ENCODE measurements around the gene PLA2G6. TPM values are rescaled to one million over a fixed set of nuclear protein-coding genes. Genes with fewer than 3 reads are reported as not detected.
A peak's percentile ranks its signal among the peaks of the same experiment; 100 is the strongest.

The PLA2G6 gene
- total and polyA plus RNA-seq, 2 of the 13 experiments (the other 11 are each of a cell fraction or from before 2014, with no cell fraction given) = 4.8 to 11.5 TPM

DNA sequence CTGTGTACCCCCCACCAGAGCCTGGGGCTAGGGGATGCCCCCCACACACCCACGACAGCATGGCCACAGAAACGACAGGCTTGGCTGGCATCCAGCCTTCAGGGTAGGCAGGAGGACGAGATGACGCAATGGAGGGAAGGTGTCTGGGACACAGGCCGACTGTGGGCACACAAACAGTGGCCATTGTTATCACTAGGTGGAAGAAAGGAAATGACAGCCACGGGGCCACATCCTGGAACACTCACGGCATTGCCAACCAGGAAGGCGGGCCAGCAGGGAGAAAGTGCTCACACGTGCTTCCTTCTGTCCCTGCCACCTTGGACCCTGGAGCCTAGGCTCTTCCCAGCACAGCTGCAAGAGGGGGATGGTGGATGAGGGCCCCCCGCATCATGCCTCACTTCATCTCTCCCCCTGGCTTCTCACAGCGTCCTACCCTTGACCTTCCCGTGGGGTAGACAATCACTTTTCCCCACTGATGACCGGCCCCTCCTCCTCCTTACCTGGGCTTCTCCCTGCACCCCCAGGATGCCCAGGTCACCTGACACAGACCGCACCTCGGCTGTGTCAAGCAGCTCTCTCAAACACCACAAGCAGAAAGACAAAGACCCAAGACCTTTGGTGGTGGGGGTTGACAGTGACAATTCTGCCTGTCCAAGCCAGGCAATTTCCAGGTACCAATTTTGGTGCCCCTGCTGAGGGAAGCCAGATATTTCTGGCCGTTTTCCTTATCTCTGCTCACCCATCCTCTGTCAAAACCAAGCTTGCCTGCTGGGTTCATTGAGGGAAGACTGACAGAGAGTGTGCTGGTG lies 8.6 kb downstream of the PLA2G6 start (continued):
- TF ChIP-seq NR2F1 (CRISPR knock-in tag; IDR thresholded peaks at IDR 0.05) (no peak), KDM3A (CRISPR knock-in tag; IDR thresholded peaks at IDR 0.05; ENCODE audit: low read depth) (no peak), HNF4A (CRISPR knock-in tag; IDR thresholded peaks at IDR 0.05) (no peak; the same call in 1 of the 2 replicates), ISX (CRISPR knock-in tag; conservative IDR thresholded peaks at IDR 0.05) (no peak), GATAD2A (CRISPR knock-in tag; IDR thresholded peaks at IDR 0.05) (peak; percentile 71; the same call in 1 of the 2 replicates), ZNF772 (CRISPR knock-in tag; IDR thresholded peaks at IDR 0.05) (no peak), MXD4 (CRISPR knock-in tag; IDR thresholded peaks at IDR 0.05) (no peak), AKAP8 (CRISPR knock-in tag; IDR thresholded peaks at IDR 0.05) (no peak), U2AF1 (optimal IDR thresholded peaks at IDR 0.05; ENCODE audit: low read depth, low read length) (no peak), ZNF777 (CRISPR knock-in tag; IDR thresholded peaks at IDR 0.05) (no peak), MYC (CRISPR knock-in tag; IDR thresholded peaks at IDR 0.05; ENCODE audit: borderline replicate concordance) (no peak), ZFP82 (CRISPR knock-in tag; IDR thresholded peaks at IDR 0.05; ENCODE audit: borderline replicate concordance) (no peak), ETV5 (CRISPR knock-in tag; IDR thresholded peaks at IDR 0.05; ENCODE audit: borderline replicate concordance) (no peak; the same call in 1 of the 2 replicates), GFI1 (CRISPR knock-in tag; IDR thresholded peaks at IDR 0.05; ENCODE audit: borderline replicate concordance) (no peak), MEIS1 (CRISPR knock-in tag; IDR thresholded peaks at IDR 0.05; ENCODE audit: borderline replicate concordance) (no peak)
- TF ChIP-seq, protein P1, sequence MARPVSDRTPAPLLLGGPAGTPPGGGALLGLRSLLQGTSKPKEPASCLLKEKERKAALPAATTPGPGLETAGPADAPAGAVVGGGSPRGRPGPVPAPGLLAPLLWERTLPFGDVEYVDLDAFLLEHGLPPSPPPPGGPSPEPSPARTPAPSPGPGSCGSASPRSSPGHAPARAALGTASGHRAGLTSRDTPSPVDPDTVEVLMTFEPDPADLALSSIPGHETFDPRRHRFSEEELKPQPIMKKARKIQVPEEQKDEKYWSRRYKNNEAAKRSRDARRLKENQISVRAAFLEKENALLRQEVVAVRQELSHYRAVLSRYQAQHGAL (CRISPR knock-in tag; IDR thresholded peaks at IDR 0.05; ENCODE audit: not compliant biosample characterization) = no peak
- TF ChIP-seq, protein P2, sequence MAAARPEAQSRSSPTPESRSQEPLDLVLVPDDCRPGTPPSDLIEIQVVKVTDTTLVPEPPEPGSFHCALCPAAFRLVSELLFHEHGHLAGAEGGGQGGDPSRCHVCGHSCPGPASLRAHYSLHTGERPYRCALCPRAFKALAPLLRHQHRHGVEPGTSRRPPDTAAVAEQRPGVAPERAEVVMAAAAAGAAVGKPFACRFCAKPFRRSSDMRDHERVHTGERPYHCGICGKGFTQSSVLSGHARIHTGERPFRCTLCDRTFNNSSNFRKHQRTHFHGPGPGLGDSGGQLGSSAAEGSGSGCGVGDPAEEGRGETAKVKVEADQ (CRISPR knock-in tag; IDR thresholded peaks at IDR 0.05; ENCODE audit: borderline replicate concordance) = no peak
- TF ChIP-seq, protein P3, sequence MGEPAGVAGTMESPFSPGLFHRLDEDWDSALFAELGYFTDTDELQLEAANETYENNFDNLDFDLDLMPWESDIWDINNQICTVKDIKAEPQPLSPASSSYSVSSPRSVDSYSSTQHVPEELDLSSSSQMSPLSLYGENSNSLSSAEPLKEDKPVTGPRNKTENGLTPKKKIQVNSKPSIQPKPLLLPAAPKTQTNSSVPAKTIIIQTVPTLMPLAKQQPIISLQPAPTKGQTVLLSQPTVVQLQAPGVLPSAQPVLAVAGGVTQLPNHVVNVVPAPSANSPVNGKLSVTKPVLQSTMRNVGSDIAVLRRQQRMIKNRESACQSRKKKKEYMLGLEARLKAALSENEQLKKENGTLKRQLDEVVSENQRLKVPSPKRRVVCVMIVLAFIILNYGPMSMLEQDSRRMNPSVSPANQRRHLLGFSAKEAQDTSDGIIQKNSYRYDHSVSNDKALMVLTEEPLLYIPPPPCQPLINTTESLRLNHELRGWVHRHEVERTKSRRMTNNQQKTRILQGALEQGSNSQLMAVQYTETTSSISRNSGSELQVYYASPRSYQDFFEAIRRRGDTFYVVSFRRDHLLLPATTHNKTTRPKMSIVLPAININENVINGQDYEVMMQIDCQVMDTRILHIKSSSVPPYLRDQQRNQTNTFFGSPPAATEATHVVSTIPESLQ (CRISPR knock-in tag; conservative IDR thresholded peaks at IDR 0.05) = no peak
- TF ChIP-seq, protein P4, sequence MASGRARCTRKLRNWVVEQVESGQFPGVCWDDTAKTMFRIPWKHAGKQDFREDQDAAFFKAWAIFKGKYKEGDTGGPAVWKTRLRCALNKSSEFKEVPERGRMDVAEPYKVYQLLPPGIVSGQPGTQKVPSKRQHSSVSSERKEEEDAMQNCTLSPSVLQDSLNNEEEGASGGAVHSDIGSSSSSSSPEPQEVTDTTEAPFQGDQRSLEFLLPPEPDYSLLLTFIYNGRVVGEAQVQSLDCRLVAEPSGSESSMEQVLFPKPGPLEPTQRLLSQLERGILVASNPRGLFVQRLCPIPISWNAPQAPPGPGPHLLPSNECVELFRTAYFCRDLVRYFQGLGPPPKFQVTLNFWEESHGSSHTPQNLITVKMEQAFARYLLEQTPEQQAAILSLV (CRISPR knock-in tag; IDR thresholded peaks at IDR 0.05; ENCODE audit: borderline replicate concordance) = no peak
- TF ChIP-seq, protein P5, sequence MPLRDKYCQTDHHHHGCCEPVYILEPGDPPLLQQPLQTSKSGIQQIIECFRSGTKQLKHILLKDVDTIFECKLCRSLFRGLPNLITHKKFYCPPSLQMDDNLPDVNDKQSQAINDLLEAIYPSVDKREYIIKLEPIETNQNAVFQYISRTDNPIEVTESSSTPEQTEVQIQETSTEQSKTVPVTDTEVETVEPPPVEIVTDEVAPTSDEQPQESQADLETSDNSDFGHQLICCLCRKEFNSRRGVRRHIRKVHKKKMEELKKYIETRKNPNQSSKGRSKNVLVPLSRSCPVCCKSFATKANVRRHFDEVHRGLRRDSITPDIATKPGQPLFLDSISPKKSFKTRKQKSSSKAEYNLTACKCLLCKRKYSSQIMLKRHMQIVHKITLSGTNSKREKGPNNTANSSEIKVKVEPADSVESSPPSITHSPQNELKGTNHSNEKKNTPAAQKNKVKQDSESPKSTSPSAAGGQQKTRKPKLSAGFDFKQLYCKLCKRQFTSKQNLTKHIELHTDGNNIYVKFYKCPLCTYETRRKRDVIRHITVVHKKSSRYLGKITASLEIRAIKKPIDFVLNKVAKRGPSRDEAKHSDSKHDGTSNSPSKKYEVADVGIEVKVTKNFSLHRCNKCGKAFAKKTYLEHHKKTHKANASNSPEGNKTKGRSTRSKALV (CRISPR knock-in tag; IDR thresholded peaks at IDR 0.05) = no peak
- TF ChIP-seq, protein P6, sequence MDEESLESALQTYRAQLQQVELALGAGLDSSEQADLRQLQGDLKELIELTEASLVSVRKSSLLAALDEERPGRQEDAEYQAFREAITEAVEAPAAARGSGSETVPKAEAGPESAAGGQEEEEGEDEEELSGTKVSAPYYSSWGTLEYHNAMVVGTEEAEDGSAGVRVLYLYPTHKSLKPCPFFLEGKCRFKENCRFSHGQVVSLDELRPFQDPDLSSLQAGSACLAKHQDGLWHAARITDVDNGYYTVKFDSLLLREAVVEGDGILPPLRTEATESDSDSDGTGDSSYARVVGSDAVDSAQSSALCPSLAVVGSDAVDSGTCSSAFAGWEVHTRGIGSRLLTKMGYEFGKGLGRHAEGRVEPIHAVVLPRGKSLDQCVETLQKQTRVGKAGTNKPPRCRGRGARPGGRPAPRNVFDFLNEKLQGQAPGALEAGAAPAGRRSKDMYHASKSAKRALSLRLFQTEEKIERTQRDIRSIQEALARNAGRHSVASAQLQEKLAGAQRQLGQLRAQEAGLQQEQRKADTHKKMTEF (CRISPR knock-in tag; IDR thresholded peaks at IDR 0.05) = peak; percentile 56; the same call in 1 of the 2 replicates
